Caco-2 (cell line): ENCODE results near the gene ENOSF1. TPM values are rescaled to one million over a fixed set of nuclear protein-coding genes. Genes with fewer than 3 reads are reported as not detected.

ENCODE experiments used
- BruUV-seq: library from RNA; stranded (reverse); fragments of 400-500 nt; replicated peaks from 2 replicates; lab custom pipeline; 2021; lab: Mats Ljungman, UMichigan
- CTCF ChIA-PET: fragments of 300-600 bp; sonication (Branson Sonifier 250); formaldehyde crosslinking; loops from one replicate; lab custom pipeline; 2022; ENCODE audit warnings: antibody characterized with exemption; lab: Charles Lee
- POLR2A ChIA-PET: fragments of 300-600 bp; sonication (Branson Sonifier 250); formaldehyde crosslinking; loops from one replicate; lab custom pipeline; 2022; ENCODE audit warnings: antibody characterized with exemption; lab: Charles Lee
- DNase-seq, 2 experiments: peaks; one replicate each; pipeline versions ENCODE4 v3.0.0 to v3.0.0-alpha.2; 2020 to 2022
- H3K27me3 ChIP-seq: replicated peaks from 2 replicates; pipeline ENCODE4 v1.6.0; 2011; ENCODE audit warnings: low read length; ENCODE audit not compliant: control insufficient read depth, insufficient read depth
- H3K36me3 ChIP-seq: 2 replicates; pipeline ENCODE4 v1.5.1; 2011; ENCODE audit warnings: low read length; ENCODE audit not compliant: control insufficient read depth, insufficient read depth
- H3K4me1 ChIP-seq: fragments of 250-450 bp; sonication (Bioruptor Pico); 2 replicates; pipeline ENCODE4 v1.5.1; 2020; ENCODE audit warnings: mild to moderate bottlenecking
- H3K4me3 ChIP-seq: 2 replicates; pipeline ENCODE4 v1.5.1; 2011; ENCODE audit warnings: low read depth, mild to moderate bottlenecking, control low read depth, low read length
- H3K9me3 ChIP-seq: fragments of 250-450 bp; sonication (Bioruptor Pico); 2 replicates; pipeline ENCODE4 v1.5.1; 2020; ENCODE audit warnings: mild to moderate bottlenecking, moderate library complexity
- H3K27ac Mint-ChIP-seq: one replicate; pipeline ENCODE4 v1.8.0; 2022; ENCODE audit warnings: mixed read lengths; ENCODE audit not compliant: unreplicated experiment
- H3K27me3 Mint-ChIP-seq: one replicate; pipeline ENCODE4 v1.8.0; 2022; ENCODE audit warnings: mixed read lengths; ENCODE audit not compliant: insufficient read depth, unreplicated experiment
- H3K36me3 Mint-ChIP-seq: one replicate; pipeline ENCODE4 v1.8.0; 2022; ENCODE audit warnings: mild to moderate bottlenecking, mixed read lengths; ENCODE audit not compliant: insufficient read depth, unreplicated experiment
- H3K4me1 Mint-ChIP-seq: one replicate; pipeline ENCODE4 v1.8.0; 2022; ENCODE audit warnings: low read depth, mixed read lengths; ENCODE audit not compliant: unreplicated experiment
- H3K4me3 Mint-ChIP-seq: one replicate; pipeline ENCODE4 v1.8.0; 2022; ENCODE audit warnings: mild to moderate bottlenecking, moderate library complexity, mixed read lengths; ENCODE audit not compliant: unreplicated experiment
- H3K9me3 Mint-ChIP-seq: one replicate; pipeline ENCODE4 v1.8.0; 2022; ENCODE audit warnings: mixed read lengths; ENCODE audit not compliant: unreplicated experiment
- intact Hi-C: fragments of 100-400 bp; cut with micrococcal nuclease; formaldehyde crosslinking; loops from one replicate; pipeline ENCODE4 v1.10.0; 2022; ENCODE audit not compliant: unreplicated experiment
- total RNA-seq: library from RNA; stranded (reverse); gene quantifications from 2 replicates; pipeline ENCODE4 v1.2.3, GENCODE V29; 2022
- TF ChIP-seq, protein P1 (sequence below), 2 experiments: fragments of 200-600 bp in 1 of 2; IDR thresholded peaks; 1 replicate in 1 of 2; 2 replicates in 1 of 2; pipeline versions ENCODE4 v1.5.1 to v1.8.0; 2011 to 2022; ENCODE audit warnings: antibody characterized with exemption in 1 of 2, control low read depth in 1 of 2, inconsistent platforms in 1 of 2, low read depth in 1 of 2, low read length in 1 of 2, mild to moderate bottlenecking in 1 of 2, moderate library complexity in 1 of 2; ENCODE audit not compliant: insufficient read depth in 1 of 2, severe bottlenecking in 1 of 2, unreplicated experiment in 1 of 2

The ENOSF1 gene
- total RNA-seq, 1 experiment from 2014 or later, result 114 TPM

DNA sequence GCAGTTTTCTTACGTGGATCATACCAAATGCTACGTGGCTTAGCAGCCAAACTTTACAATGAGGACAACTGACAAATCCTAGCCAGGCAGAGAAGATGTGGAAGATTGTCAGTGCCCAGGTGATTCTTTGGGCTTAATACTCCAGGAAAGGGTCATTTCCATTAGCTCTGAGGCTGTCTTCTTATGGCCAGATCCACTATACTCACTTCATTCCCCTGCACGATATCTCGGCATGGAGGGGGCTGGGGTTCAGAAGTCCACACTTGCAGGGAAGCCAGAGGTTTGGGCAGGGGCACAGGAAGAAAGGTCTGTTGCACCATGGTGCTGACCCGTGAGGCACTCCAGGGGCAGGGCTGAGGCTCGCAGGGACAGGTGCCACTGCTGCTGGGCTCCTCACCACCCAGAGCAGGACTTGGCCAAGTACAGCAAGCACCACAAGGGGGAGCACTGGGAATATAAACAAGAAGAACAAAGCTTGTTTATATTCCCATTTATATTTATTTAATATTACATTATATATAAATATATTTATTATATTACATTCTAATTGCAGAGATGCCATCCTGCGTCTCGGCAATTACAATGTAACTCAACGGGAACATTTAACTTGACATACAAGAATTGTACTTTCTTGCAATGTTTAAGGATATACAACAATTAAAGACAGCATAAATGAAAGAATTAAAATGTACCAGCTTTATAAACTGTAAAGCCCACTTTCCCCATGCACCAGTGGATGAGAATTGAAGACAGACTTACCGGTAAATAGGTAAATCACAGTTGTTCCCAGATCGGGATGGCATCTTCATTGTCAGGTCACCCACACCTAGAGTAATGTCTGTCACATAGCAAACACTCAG, 88.4 kb downstream of the ENOSF1 start:
- no peaks in the 10 kb centered on the region for H3K36me3 Mint-ChIP-seq
- POLR2A ChIA-PET, result no interaction called here
- TF ChIP-seq, protein P1, sequence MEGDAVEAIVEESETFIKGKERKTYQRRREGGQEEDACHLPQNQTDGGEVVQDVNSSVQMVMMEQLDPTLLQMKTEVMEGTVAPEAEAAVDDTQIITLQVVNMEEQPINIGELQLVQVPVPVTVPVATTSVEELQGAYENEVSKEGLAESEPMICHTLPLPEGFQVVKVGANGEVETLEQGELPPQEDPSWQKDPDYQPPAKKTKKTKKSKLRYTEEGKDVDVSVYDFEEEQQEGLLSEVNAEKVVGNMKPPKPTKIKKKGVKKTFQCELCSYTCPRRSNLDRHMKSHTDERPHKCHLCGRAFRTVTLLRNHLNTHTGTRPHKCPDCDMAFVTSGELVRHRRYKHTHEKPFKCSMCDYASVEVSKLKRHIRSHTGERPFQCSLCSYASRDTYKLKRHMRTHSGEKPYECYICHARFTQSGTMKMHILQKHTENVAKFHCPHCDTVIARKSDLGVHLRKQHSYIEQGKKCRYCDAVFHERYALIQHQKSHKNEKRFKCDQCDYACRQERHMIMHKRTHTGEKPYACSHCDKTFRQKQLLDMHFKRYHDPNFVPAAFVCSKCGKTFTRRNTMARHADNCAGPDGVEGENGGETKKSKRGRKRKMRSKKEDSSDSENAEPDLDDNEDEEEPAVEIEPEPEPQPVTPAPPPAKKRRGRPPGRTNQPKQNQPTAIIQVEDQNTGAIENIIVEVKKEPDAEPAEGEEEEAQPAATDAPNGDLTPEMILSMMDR (IDR thresholded peaks at IDR 0.05; ENCODE audit: insufficient read depth in 1 of 2, low read depth in 1 of 2, low read length in 1 of 2, severe bottlenecking in 1 of 2, unreplicated experiment in 1 of 2), result peak; percentile 68 to 82

DNA sequence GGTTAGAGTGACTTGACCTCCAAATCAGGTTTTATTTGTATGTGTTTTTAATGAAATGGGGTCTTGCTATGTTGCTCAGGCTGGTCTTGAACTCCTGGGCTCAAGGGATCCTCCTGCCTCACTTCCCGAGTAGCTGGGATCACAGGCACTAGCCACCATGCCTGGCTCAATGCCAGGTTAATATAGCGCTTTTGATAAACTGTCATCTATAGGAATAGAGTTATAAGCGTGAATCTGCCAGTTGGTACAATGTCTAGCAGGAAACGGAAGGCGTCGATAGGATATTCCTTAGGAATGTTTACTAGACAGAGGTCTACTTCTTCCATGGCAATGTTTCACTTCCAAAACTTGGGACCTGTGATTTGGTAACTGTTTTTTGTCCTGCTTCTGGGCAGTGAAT, 90.1 kb downstream of the ENOSF1 start:
- Mint-ChIP-seq H3K36me3 (no peaks in the 10 kb centered on the region), H3K27me3 (peaks cover 2% of the 10 kb centered on the region), H3K4me1 (no peaks in the 10 kb centered on the region), H3K9me3 (no peaks in the 10 kb centered on the region), H3K4me3 (no peak overlapping the region), H3K27ac (no peak overlapping the region)
- CTCF ChIA-PET, result no interaction called here
- no peaks in the 10 kb centered on the region for H3K27me3 ChIP-seq
- H3K4me1 ChIP-seq, result no peaks in the 10 kb centered on the region
- no peak for DNase-seq
- BruUV-seq, result no TSS peak
- no peaks in the 10 kb centered on the region for H3K36me3 ChIP-seq
- no peaks in the 10 kb centered on the region for H3K9me3 ChIP-seq
- intact Hi-C loops, result no loop called here
- TF ChIP-seq, protein P1 (IDR thresholded peaks at IDR 0.05; ENCODE audit: insufficient read depth in 1 of 2, low read depth in 1 of 2, low read length in 1 of 2, severe bottlenecking in 1 of 2, unreplicated experiment in 1 of 2), result no peak
- POLR2A ChIA-PET, result no interaction called here
- no peak overlapping the region for H3K4me3 ChIP-seq

More for the DNA sequence above, 88.4 kb downstream of the ENOSF1 start:
- no peaks in the 10 kb centered on the region for H3K9me3 Mint-ChIP-seq
- Histone ChIP-seq H3K4me3 (no peak overlapping the region), H3K27me3 (no peaks in the 10 kb centered on the region), H3K4me1 (no peaks in the 10 kb centered on the region), H3K36me3 (no peaks in the 10 kb centered on the region), H3K9me3 (no peaks in the 10 kb centered on the region)
- BruUV-seq, result no TSS peak
- CTCF ChIA-PET, result interaction anchor here (0.5 to 2.2 kb wide), 9 partner anchors 23 to 215 kb away, joined by 3 to 21 read pairs (median 5); partner anchors contain the start of gene ENOSF1
- no peaks in the 10 kb centered on the region for H3K4me1 Mint-ChIP-seq
- intact Hi-C loops, result loop anchor here (1.0 to 2.0 kb wide), 3 partner anchors 33 to 215 kb away; partner anchors contain the start of gene TYMS
- peak; percentile 71 to 79 for DNase-seq
- no peak overlapping the region for H3K27ac Mint-ChIP-seq
- H3K4me3 Mint-ChIP-seq, result no peak overlapping the region
- H3K27me3 Mint-ChIP-seq, result peaks cover under 1% of the 10 kb centered on the region

DNA sequence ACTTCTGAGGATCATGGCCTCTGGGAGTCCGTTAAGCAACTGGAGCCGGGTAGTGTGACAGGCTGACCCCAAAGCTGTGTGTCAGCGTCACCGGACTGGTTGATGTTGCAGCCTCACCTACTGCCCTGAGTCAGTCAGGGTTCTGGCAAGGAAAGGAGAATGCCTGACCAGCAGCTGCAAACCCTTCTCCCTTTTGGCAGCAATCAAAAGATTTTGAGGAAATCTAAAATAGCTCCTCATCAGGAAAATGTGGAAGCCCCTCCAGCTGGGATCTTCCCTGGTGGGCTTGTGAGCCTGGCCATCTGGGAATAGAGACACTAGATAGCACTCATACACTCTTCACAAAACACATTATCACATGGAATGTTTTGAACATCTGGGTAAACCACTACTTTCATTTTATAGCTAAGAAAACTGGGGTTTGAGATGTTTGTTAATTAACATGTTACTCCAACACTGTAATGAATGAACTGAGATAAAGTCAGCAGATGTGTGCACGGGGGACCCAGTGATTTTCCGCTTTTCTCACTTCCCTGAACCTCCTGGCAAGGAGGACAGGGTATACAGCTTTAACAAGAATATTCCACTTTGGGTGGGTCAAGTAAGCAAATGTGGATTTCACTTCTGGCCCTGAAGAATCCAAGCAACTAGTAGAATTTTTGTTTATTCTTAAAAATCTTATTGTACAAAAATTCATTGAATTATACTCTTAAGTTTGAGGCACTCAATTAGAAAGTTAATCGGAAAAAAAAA, 91.0 kb downstream of the ENOSF1 start:
- no peak overlapping the region for H3K4me3 Mint-ChIP-seq
- TF ChIP-seq, protein P1 (IDR thresholded peaks at IDR 0.05; ENCODE audit: insufficient read depth in 1 of 2, low read depth in 1 of 2, low read length in 1 of 2, severe bottlenecking in 1 of 2, unreplicated experiment in 1 of 2), result no peak
- H3K4me1 Mint-ChIP-seq, result no peaks in the 10 kb centered on the region
- intact Hi-C loops, result no loop called here
- no peaks in the 10 kb centered on the region for H3K36me3 Mint-ChIP-seq
- ChIA-PET POLR2A (no interaction called here), CTCF (no interaction called here)
- Histone ChIP-seq H3K27me3 (no peaks in the 10 kb centered on the region), H3K4me1 (no peaks in the 10 kb centered on the region), H3K9me3 (no peaks in the 10 kb centered on the region), H3K4me3 (no peak overlapping the region), H3K36me3 (no peaks in the 10 kb centered on the region)
- H3K27me3 Mint-ChIP-seq, result peaks cover 2% of the 10 kb centered on the region
- no peaks in the 10 kb centered on the region for H3K9me3 Mint-ChIP-seq
- BruUV-seq, result no TSS peak
- DNase-seq, result no peak
- H3K27ac Mint-ChIP-seq, result no peak overlapping the region
